Measurements from ENCODE around the gene ASB8. TPM values are rescaled to one million over a fixed set of nuclear protein-coding genes. Genes with fewer than 3 reads are reported as not detected.

Gene ASB8
- total and polyA plus RNA-seq, 2 of the 4 experiments (the other 2 are of a cell fraction) = 22.9 to 26.7 TPM

GRCh38 chr12:48198672-48198971 is 41.3 kb upstream of the ASB8 start:
- peak overlapping the region; percentile 97 for H3K23ac ChIP-seq (ENCODE audit: low read depth, low read length)
- DNase-seq = no peak

More at GRCh38 chr12:48198672-48198971, 41.3 kb upstream of the ASB8 start:
- Histone ChIP-seq H2AK5ac (ENCODE audit: low read depth, low read length) (peak overlapping the region; percentile 49), H2AFZ (replicated peaks; ENCODE audit: low read length, poor library complexity) (peak overlapping the region; percentile 96), H3K18ac (ENCODE audit: low read depth, low read length) (peak overlapping the region; percentile 81), H2BK120ac (ENCODE audit: low read depth, low read length) (peak overlapping the region; percentile 66; the same call in 1 of the 2 replicates), H4K20me1 (ENCODE audit: insufficient read depth, low read length) (no peaks in the 10 kb centered on the region), H3K4me3 (ENCODE audit: insufficient read depth, low read depth, low read length) (peak overlapping the region; percentile 55), H3K9ac (ENCODE audit: low read depth, low read length) (peak overlapping the region; percentile 80), H3K9me3 (ENCODE audit: control insufficient read depth, insufficient read depth, low read length) (no peaks in the 10 kb centered on the region), H3K4me1 (ENCODE audit: control insufficient read depth, insufficient read depth, low read length) (peaks cover 6% of the 10 kb centered on the region; the same call in 1 of the 2 replicates), H3K79me1 (ENCODE audit: low read depth in 1 of 2, low read length in 2 of 2) (peaks cover 0 to 8% of the 10 kb centered on the region in 2 experiments; a peak in 2 of 4 replicates), H4K5ac (ENCODE audit: low read depth, low read length) (peak overlapping the region; percentile 90), H3K56ac (ENCODE audit: extremely low read depth, insufficient read depth, low read length) (0 out of 2 replicates have a peak overlapping the region, but pooled peaks have one; percentile 71), H3K36me3 (ENCODE audit: control insufficient read depth, insufficient read depth, low read length) (no peaks in the 10 kb centered on the region), H2BK20ac (ENCODE audit: low read depth, low read length) (no peak overlapping the region), H2BK15ac (ENCODE audit: low read depth, low read length) (peak overlapping the region; percentile 70; the same call in 1 of the 3 replicates), H2AK9ac (replicated peaks; ENCODE audit: low read depth, low read length, poor library complexity) (peak overlapping the region; percentile 86), H3K4me2 (ENCODE audit: low read depth, low read length) (peak overlapping the region; percentile 77), H4K91ac (ENCODE audit: insufficient read depth, low read depth, low read length) (peak overlapping the region; percentile 96), H2BK5ac (ENCODE audit: low read depth, low read length, poor library complexity, severe bottlenecking) (peak overlapping the region; percentile 87), H3K4ac (ENCODE audit: low read depth, low read length) (peak overlapping the region; percentile 94), H3K27me3 (ENCODE audit: control insufficient read depth, insufficient read depth, low read length) (peaks cover 5% of the 10 kb centered on the region), H4K8ac (ENCODE audit: low read depth in 2 of 2, low read length in 2 of 2) (peak overlapping the region; percentile 99), H3K9me1 (ENCODE audit: insufficient read depth, low read length) (peaks cover 3% of the 10 kb centered on the region; the same call in 1 of the 2 replicates), H3K14ac (replicated peaks; ENCODE audit: low read depth, low read length) (peak overlapping the region; percentile 97), H3K27ac (ENCODE audit: insufficient read depth, low read length) (peak overlapping the region; percentile 77)
- ATAC-seq (ENCODE audit: low read depth) = peak; percentile 3; the same call in 1 of the 2 replicates
- ChIA-PET CTCF (interaction anchor here (1.4 to 3.8 kb wide), 3 partner anchors 9 to 33 kb away, joined by 4 to 18 read pairs (median 5); partner anchors contain the start of gene CCDC184), POLR2A (ENCODE audit: unreplicated experiment) (no interaction called here)
- in situ Hi-C loops (cut with MboI; ENCODE audit: low sequenced_read_pairs) = no loop called here
- dilution Hi-C loops (cut with HindIII; ENCODE audit: low sequenced_read_pairs, unreplicated experiment) = no loop called here
- intact Hi-C loops (cut with micrococcal nuclease) = loop anchor here (5.0 kb wide), 2 partner anchors 154 to 614 kb away; partner anchors contain the start of gene ZNF641
- no peak for TF ChIP-seq USF2 (IDR thresholded peaks at IDR 0.05; ENCODE audit: low read depth, low read length)
- TF ChIP-seq RAD21 (IDR thresholded peaks at IDR 0.05; ENCODE audit: low read length) = no peak
- no peak for TF ChIP-seq CEBPB (IDR thresholded peaks at IDR 0.05; ENCODE audit: low read depth, low read length)
- TF ChIP-seq MAFK (IDR thresholded peaks at IDR 0.05; ENCODE audit: low read depth, low read length) = no peak
- TF ChIP-seq CTCF (conservative IDR thresholded peaks at IDR 0.05; ENCODE audit: low read depth, low read length) = no peak
- TF ChIP-seq NFE2L2 (IDR thresholded peaks at IDR 0.05; ENCODE audit: low read depth, low read length) = no peak
- no peak for TF ChIP-seq MAZ (IDR thresholded peaks at IDR 0.05; ENCODE audit: borderline replicate concordance, low read depth, low read length)
- no peak for TF ChIP-seq RCOR1 (IDR thresholded peaks at IDR 0.05; ENCODE audit: insufficient replicate concordance, low read length)
- no peak for TF ChIP-seq ELK1 (IDR thresholded peaks at IDR 0.05; ENCODE audit: borderline replicate concordance, low read depth, low read length)
- no peak for TF ChIP-seq BHLHE40 (IDR thresholded peaks at IDR 0.05; ENCODE audit: low read depth, low read length)
- TF ChIP-seq SMC3 (IDR thresholded peaks at IDR 0.05; ENCODE audit: low read depth, low read length) = no peak
- TF ChIP-seq POLR2A (IDR thresholded peaks at IDR 0.05; ENCODE audit: low read depth, low read length) = no peak
- TF ChIP-seq RFX5 (IDR thresholded peaks at IDR 0.05; ENCODE audit: low read depth, low read length) = no peak
- TF ChIP-seq FOS (IDR thresholded peaks at IDR 0.05; ENCODE audit: low read depth, low read length) = no peak
- TF ChIP-seq CHD1 (IDR thresholded peaks at IDR 0.05; ENCODE audit: low read depth, low read length) = no peak
- WGBS, 2 experiments (ENCODE audit: extremely low coverage in 2 of 2, insufficient read length in 1 of 2) = 14% methylated on average over 16 of the region's 26 CpGs; no CpG with 5 or more reads in 1 of the 2 experiments
- BruUV-seq (replicated peaks) = TSS peak; percentile 70

Measured in IMR-90 (cell line).